IMR-90 (cell line): ENCODE measurements around the gene GJA5. TPM values are rescaled to one million over a fixed set of nuclear protein-coding genes. Genes with fewer than 3 reads are reported as not detected.

Source experiments
- ATAC-seq: fragments of 200-7000 bp; cut with Tn5 transposase; 2 replicates; pipeline ENCODE4 v1.9.1; 2020; ENCODE audit warnings: low read depth, mild to moderate bottlenecking, moderate library complexity
- BruUV-seq: library from RNA; stranded (reverse); fragments of 400-500 nt; replicated peaks from 2 replicates; lab custom pipeline; 2021; lab: Mats Ljungman, UMichigan
- CTCF ChIA-PET: fragments of 300-600 bp; formaldehyde crosslinking; extraction: SDS; loops from one replicate; lab custom pipeline; 2021; ENCODE audit warnings: antibody characterized with exemption; lab: Yijun Ruan, JAX
- POLR2A ChIA-PET: fragments of 300-600 bp; sonication (Branson Sonifier 250); formaldehyde crosslinking; loops from one replicate; lab custom pipeline; 2022; ENCODE audit warnings: antibody characterized with exemption; ENCODE audit not compliant: unreplicated experiment; lab: Charles Lee
- DNase-seq: peaks from one replicate; pipeline ENCODE4 v3.0.0; 2013
- H2AFZ ChIP-seq: replicated peaks from 2 replicates; pipeline ENCODE3; 2013; ENCODE audit warnings: low read length, mild to moderate bottlenecking; ENCODE audit not compliant: poor library complexity
- H2AK5ac ChIP-seq: 2 replicates; pipeline ENCODE4 v1.6.1; 2013; ENCODE audit warnings: low read depth, low read length, inconsistent platforms
- H2AK9ac ChIP-seq: replicated peaks from 2 replicates; pipeline ENCODE3; 2013; ENCODE audit warnings: mild to moderate bottlenecking, low read depth, low read length, moderate library complexity; ENCODE audit not compliant: poor library complexity
- H2BK120ac ChIP-seq: 2 replicates; pipeline ENCODE4 v1.6.1; 2013; ENCODE audit warnings: low read depth, low read length, inconsistent platforms
- H2BK15ac ChIP-seq: 3 replicates; pipeline ENCODE4 v1.6.1; 2013; ENCODE audit warnings: low read depth, low read length, inconsistent platforms
- H2BK20ac ChIP-seq: 2 replicates; pipeline ENCODE4 v1.6.1; 2013; ENCODE audit warnings: low read depth, mild to moderate bottlenecking, inconsistent platforms, low read length, moderate library complexity
- H2BK5ac ChIP-seq: 2 replicates; pipeline ENCODE4 v1.6.1; 2013; ENCODE audit warnings: mild to moderate bottlenecking, low read depth, low read length, inconsistent platforms; ENCODE audit not compliant: poor library complexity, severe bottlenecking
- H3K14ac ChIP-seq: replicated peaks from 2 replicates; pipeline ENCODE4 v1.6.1; 2013; ENCODE audit warnings: low read depth, low read length, inconsistent platforms
- H3K18ac ChIP-seq: 2 replicates; pipeline ENCODE4 v1.6.1; 2013; ENCODE audit warnings: low read depth, low read length, control low read depth
- H3K23ac ChIP-seq: 2 replicates; pipeline ENCODE4 v1.6.1; 2013; ENCODE audit warnings: low read depth, low read length, inconsistent platforms
- H3K27ac ChIP-seq: 2 replicates; pipeline ENCODE4 v1.5.1; 2013; ENCODE audit warnings: mild to moderate bottlenecking, control low read depth, low read length; ENCODE audit not compliant: insufficient read depth
- H3K27me3 ChIP-seq: 2 replicates; pipeline ENCODE4 v1.6.1; 2013; ENCODE audit warnings: low read length; ENCODE audit not compliant: control insufficient read depth, insufficient read depth
- H3K36me3 ChIP-seq: 2 replicates; pipeline ENCODE4 v1.6.1; 2013; ENCODE audit warnings: low read length, mixed read lengths; ENCODE audit not compliant: control insufficient read depth, insufficient read depth
- H3K4ac ChIP-seq: 2 replicates; pipeline ENCODE4 v1.6.1; 2013; ENCODE audit warnings: low read depth, low read length, inconsistent platforms
- H3K4me1 ChIP-seq: 2 replicates; pipeline ENCODE4 v1.6.1; 2013; ENCODE audit warnings: low read length, mixed read lengths; ENCODE audit not compliant: control insufficient read depth, insufficient read depth
- H3K4me2 ChIP-seq: 2 replicates; pipeline ENCODE4 v1.6.1; 2013; ENCODE audit warnings: low read depth, mild to moderate bottlenecking, control low read depth, low read length, moderate library complexity
- H3K4me3 ChIP-seq: 2 replicates; pipeline ENCODE4 v1.5.1; 2013; ENCODE audit warnings: low read depth, mild to moderate bottlenecking, control low read depth, low read length, moderate library complexity; ENCODE audit not compliant: insufficient read depth
- H3K56ac ChIP-seq: 2 replicates; pipeline ENCODE4 v1.6.1; 2013; ENCODE audit warnings: low read length, inconsistent platforms; ENCODE audit not compliant: insufficient read depth; ENCODE audit errors: extremely low read depth
- H3K79me1 ChIP-seq, 2 experiments: 2 replicates each; pipeline ENCODE4 v1.6.1; 2013; ENCODE audit warnings: low read length in 2 of 2, inconsistent platforms in 1 of 2, low read depth in 1 of 2
- H3K9ac ChIP-seq: 2 replicates; pipeline ENCODE4 v1.6.1; 2013; ENCODE audit warnings: low read depth, low read length, control low read depth
- H3K9me1 ChIP-seq: 2 replicates; pipeline ENCODE4 v1.6.1; 2013; ENCODE audit warnings: low read length, inconsistent platforms; ENCODE audit not compliant: insufficient read depth
- H3K9me3 ChIP-seq: 2 replicates; pipeline ENCODE4 v1.6.1; 2013; ENCODE audit warnings: low read length; ENCODE audit not compliant: control insufficient read depth, insufficient read depth
- H4K20me1 ChIP-seq: 2 replicates; pipeline ENCODE4 v1.6.1; 2013; ENCODE audit warnings: low read length, inconsistent platforms; ENCODE audit not compliant: insufficient read depth
- H4K5ac ChIP-seq: 2 replicates; pipeline ENCODE4 v1.6.1; 2013; ENCODE audit warnings: mild to moderate bottlenecking, low read depth, low read length, control low read depth
- H4K8ac ChIP-seq, 2 experiments: 2 replicates each; pipeline ENCODE4 v1.6.1; 2013; ENCODE audit warnings: low read depth in 2 of 2, low read length in 2 of 2, control low read depth in 1 of 2, inconsistent platforms in 1 of 2
- H4K91ac ChIP-seq: 2 replicates; pipeline ENCODE4 v1.6.1; 2013; ENCODE audit warnings: low read depth, low read length, inconsistent platforms; ENCODE audit not compliant: insufficient read depth
- BHLHE40 ChIP-seq: fragments of 150-350 bp; IDR thresholded peaks from 2 replicates; pipeline ENCODE4 v1.6.1; 2016; ENCODE audit warnings: mild to moderate bottlenecking, low read depth, low read length
- CEBPB ChIP-seq: IDR thresholded peaks from 2 replicates; pipeline ENCODE4 v1.6.1; 2012; ENCODE audit warnings: low read depth, low read length, improper control_type of control experiment
- CHD1 ChIP-seq: IDR thresholded peaks from 2 replicates; pipeline ENCODE4 v1.6.1; 2012; ENCODE audit warnings: low read depth, low read length, improper control_type of control experiment
- FOS ChIP-seq: fragments of 150-350 bp; IDR thresholded peaks from 2 replicates; pipeline ENCODE4 v1.6.1; 2016; ENCODE audit warnings: low read depth, low read length
- MAFK ChIP-seq: IDR thresholded peaks from 2 replicates; pipeline ENCODE4 v1.6.1; 2012; ENCODE audit warnings: low read depth, low read length, improper control_type of control experiment
- MAZ ChIP-seq: IDR thresholded peaks from 2 replicates; pipeline ENCODE4 v1.6.1; 2012; ENCODE audit warnings: low read depth, mild to moderate bottlenecking, low read length, improper control_type of control experiment, moderate library complexity, borderline replicate concordance
- MXI1 ChIP-seq: IDR thresholded peaks from 2 replicates; pipeline ENCODE4 v1.6.1; 2012; ENCODE audit warnings: low read depth, mild to moderate bottlenecking, low read length, moderate library complexity, borderline replicate concordance
- NFE2L2 ChIP-seq: fragments of 150-350 bp; IDR thresholded peaks from 2 replicates; pipeline ENCODE4 v1.6.1; 2016; ENCODE audit warnings: low read depth, mild to moderate bottlenecking, low read length
- RAD21 ChIP-seq: IDR thresholded peaks from 2 replicates; pipeline ENCODE4 v1.6.1; 2012; ENCODE audit warnings: low read length, improper control_type of control experiment
- RCOR1 ChIP-seq: IDR thresholded peaks from 2 replicates; pipeline ENCODE4 v1.6.1; 2012; ENCODE audit warnings: mild to moderate bottlenecking, low read length, improper control_type of control experiment; ENCODE audit not compliant: insufficient replicate concordance
- RFX5 ChIP-seq: IDR thresholded peaks from 2 replicates; pipeline ENCODE4 v1.8.0; 2012; ENCODE audit warnings: low read depth, mild to moderate bottlenecking, low read length, moderate library complexity
- SMC3 ChIP-seq: fragments of 150-350 bp; IDR thresholded peaks from 2 replicates; pipeline ENCODE4 v1.6.1; 2016; ENCODE audit warnings: low read depth, mild to moderate bottlenecking, antibody characterized with exemption, low read length, moderate library complexity
- USF2 ChIP-seq: fragments of 150-350 bp; IDR thresholded peaks from 2 replicates; pipeline ENCODE4 v1.6.1; 2017; ENCODE audit warnings: mild to moderate bottlenecking, antibody characterized with exemption, low read length, low read depth
- WGBS, 2 experiments: methylation state at CpG; one replicate each; pipeline versions ENCODE4 v1.1.5 to v1.1.7; 2013; ENCODE audit warnings: missing lambda C conversion rate in 2 of 2; ENCODE audit not compliant: insufficient read length in 1 of 2; ENCODE audit errors: extremely low coverage in 2 of 2; 5-methylcytosine and 5-hydroxymethylcytosine counted together
- dilution Hi-C: fragments of 300-500 bp; cut with HindIII; formaldehyde crosslinking; loops from one replicate; pipeline ENCODE4 v1.14.3; 2018; ENCODE audit warnings: low sequenced_read_pairs; ENCODE audit not compliant: unreplicated experiment
- in situ Hi-C: fragments of 300-500 bp; cut with MboI; formaldehyde crosslinking; loops from 3 replicates; pipeline ENCODE4 v1.14.3; 2019; ENCODE audit warnings: low sequenced_read_pairs, inconsistent platforms, mixed read lengths
- intact Hi-C: fragments of 100-400 bp; cut with micrococcal nuclease; formaldehyde crosslinking; loops from 2 replicates; pipeline ENCODE4 v1.10.0; 2022
- polyA plus RNA-seq, 3 experiments: library from polyadenylated mRNA; depleted of rRNA; stranded (reverse); fragments of >200 nt; gene quantifications; 2 replicates each; pipeline ENCODE4 v1.2.3, GENCODE V29; 2012; ENCODE audit warnings: low replicate concordance in 1 of 3
- total RNA-seq: library from RNA; depleted of rRNA; stranded (reverse); fragments of >200 nt; gene quantifications from 2 replicates; pipeline ENCODE4 v1.2.3, GENCODE V29; 2012
- TF ChIP-seq, protein P1 (sequence below): fragments of 150-350 bp; IDR thresholded peaks from 2 replicates; pipeline ENCODE4 v1.6.1; 2016; ENCODE audit warnings: low read depth, mild to moderate bottlenecking, low read length, moderate library complexity, borderline replicate concordance

GJA5 gene
- total and polyA plus RNA-seq, 2 of the 4 experiments (the other 2 are of a cell fraction): not detected

DNA sequence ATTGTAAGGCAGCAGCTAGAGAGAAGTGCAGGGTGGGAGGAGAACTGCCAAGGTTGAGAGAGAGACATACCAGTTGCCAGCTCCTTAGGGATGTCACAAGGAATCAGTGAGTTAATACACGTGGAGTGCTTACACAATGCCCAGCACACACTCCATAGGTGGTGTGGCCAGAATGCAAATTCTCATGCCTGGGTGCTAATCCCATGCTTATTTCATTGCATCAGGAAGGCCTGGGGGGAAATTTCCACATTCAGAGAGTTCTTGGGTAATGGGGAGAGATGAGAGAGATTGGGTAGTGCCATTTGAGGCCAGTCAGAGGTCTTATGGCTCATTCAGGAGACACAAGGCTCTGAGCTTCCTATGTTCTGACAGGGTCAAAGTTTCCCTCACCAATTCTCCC, 38.7 kb downstream of the GJA5 start:
- CTCF ChIA-PET: interaction anchor here (1.1 kb wide), 1 partner anchor 15 kb away, joined by 3 read pairs; no protein-coding TSS in a partner anchor
- H2AK5ac ChIP-seq: no peak overlapping the region
- ATAC-seq: no peak

More for the DNA sequence above, 38.7 kb downstream of the GJA5 start:
- H3K4me3 ChIP-seq: no peak overlapping the region
- H4K91ac ChIP-seq: no peak overlapping the region
- no peak overlapping the region for H3K23ac ChIP-seq
- in situ Hi-C loops: no loop called here
- H3K9me3 ChIP-seq: no peaks in the 10 kb centered on the region
- BruUV-seq: no TSS peak
- H3K9me1 ChIP-seq: no peaks in the 10 kb centered on the region
- H4K8ac ChIP-seq: no peak overlapping the region
- no peaks in the 10 kb centered on the region for H3K36me3 ChIP-seq
- H3K14ac ChIP-seq: no peak overlapping the region
- no peak overlapping the region for H2BK5ac ChIP-seq
- DNase-seq: no peak
- no peak overlapping the region for H2AK9ac ChIP-seq
- no peak overlapping the region for H2BK120ac ChIP-seq
- no peak overlapping the region for H3K56ac ChIP-seq
- no peak overlapping the region for H2AFZ ChIP-seq
- no peaks in the 10 kb centered on the region for H4K20me1 ChIP-seq
- no peak overlapping the region for H3K9ac ChIP-seq
- H3K4me1 ChIP-seq: no peaks in the 10 kb centered on the region
- H3K4me2 ChIP-seq: no peak overlapping the region
- H3K27me3 ChIP-seq: no peaks in the 10 kb centered on the region; the same call in 1 of the 2 replicates
- H3K18ac ChIP-seq: no peak overlapping the region
- no peak overlapping the region for H3K4ac ChIP-seq
- no peak overlapping the region for H2BK15ac ChIP-seq
- dilution Hi-C loops: no loop called here
- no peaks in the 10 kb centered on the region for H3K79me1 ChIP-seq
- H4K5ac ChIP-seq: no peak overlapping the region
- no peak overlapping the region for H3K27ac ChIP-seq
- H2BK20ac ChIP-seq: no peak overlapping the region
- intact Hi-C loops: no loop called here
- TF ChIP-seq USF2: no peak
- TF ChIP-seq MAZ: no peak
- TF ChIP-seq RCOR1: no peak
- no peak for TF ChIP-seq MAFK
- TF ChIP-seq CEBPB: no peak
- TF ChIP-seq FOS: no peak
- no peak for TF ChIP-seq RFX5
- TF ChIP-seq, protein P1, sequence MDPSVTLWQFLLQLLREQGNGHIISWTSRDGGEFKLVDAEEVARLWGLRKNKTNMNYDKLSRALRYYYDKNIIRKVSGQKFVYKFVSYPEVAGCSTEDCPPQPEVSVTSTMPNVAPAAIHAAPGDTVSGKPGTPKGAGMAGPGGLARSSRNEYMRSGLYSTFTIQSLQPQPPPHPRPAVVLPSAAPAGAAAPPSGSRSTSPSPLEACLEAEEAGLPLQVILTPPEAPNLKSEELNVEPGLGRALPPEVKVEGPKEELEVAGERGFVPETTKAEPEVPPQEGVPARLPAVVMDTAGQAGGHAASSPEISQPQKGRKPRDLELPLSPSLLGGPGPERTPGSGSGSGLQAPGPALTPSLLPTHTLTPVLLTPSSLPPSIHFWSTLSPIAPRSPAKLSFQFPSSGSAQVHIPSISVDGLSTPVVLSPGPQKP: no peak
- no peak for TF ChIP-seq SMC3
- TF ChIP-seq RAD21: no peak
- no peak for TF ChIP-seq NFE2L2
- no peak for TF ChIP-seq CHD1
- no peak for TF ChIP-seq MXI1
- no peak for TF ChIP-seq BHLHE40
- WGBS, 2 experiments: no CpG with 5 or more reads among the region's 1 CpG
- POLR2A ChIA-PET: no interaction called here
